GM21381 (cell line): ENCODE data around the gene KCNAB2.
A peak's percentile ranks its signal among the peaks of the same experiment; 100 is the strongest.

ENCODE experiments used
- ATAC-seq: cut with Tn5 transposase; IDR thresholded peaks from one replicate; pipeline ENCODE4 v1.9.1; 2021; ENCODE audit warnings: mild to moderate bottlenecking, moderate library complexity; ENCODE audit not compliant: unreplicated experiment

KCNAB2 gene

DNA sequence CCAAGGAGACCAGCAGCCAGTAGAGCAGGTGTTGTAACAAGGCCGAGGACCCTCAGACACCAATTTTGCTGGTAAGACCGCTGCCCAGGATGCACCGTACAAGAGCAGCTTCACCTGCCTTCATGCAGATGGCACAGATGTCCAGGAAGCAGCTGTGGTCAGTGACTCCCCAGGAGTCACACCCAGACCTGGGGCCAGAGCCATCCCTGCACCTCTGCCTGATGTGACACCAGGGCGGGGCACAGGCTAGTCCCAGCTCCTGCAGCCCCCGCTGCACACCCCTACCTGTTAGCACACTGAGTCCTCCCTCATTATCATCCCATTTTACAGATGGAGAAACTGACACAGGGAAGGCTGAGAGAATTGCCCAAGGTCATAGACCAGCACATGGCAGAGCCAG is 16.3 kb upstream of the KCNAB2 start:
- no peak for ATAC-seq

DNA sequence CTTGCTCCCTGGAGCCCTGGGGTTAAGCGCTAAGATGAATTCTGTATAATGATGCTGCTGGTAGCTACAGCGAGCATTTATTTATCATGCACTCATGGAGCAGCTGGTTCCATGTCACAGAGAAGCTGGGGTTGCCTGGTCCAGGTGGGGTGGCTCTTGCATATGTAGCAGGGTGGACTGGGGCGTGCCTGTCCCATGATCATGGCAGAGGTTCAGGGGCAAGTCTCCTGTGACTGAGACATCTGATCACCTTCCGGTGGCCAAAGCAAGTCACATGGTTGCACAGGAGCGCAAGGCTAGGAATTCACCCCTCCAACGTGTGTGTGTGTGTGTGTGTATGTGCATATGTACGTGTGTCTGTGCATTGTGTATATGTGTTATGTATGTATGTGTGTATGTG is 15.6 kb upstream of the KCNAB2 start:
- no peak for ATAC-seq

DNA sequence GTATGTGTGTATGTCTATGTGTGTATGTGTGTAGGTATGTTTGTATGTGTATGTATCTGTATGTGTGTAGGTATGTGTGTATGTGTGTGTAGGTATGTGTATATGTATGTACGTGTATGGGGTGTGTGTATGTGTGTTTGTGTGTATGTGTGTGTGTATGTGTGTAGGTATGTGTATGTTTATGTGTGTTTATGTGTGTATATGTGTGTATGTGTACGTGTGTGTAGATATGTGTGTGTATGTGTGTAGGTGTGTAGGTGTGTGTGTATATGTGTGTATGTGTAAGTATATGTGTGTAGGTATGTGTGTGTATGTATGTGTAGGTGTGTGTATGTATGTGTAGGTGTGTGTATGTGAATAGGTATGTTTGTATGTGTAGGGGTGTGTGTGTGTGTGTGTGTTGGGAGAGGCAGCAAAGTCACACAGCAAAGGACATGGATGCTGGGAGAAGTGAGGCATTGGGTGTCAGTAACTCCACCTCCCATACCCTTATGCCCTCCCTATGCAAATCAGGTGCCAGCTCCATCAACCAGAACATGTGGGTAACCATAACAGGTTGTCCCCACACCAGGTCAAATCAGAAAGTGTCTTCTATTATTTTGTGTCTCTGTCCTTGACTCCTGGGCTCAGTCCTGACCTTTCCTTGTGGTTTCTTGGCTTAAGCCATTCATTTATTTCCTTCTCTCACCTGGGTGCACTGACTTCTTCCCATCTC is 15.0 kb upstream of the KCNAB2 start:
- no peak for ATAC-seq

DNA sequence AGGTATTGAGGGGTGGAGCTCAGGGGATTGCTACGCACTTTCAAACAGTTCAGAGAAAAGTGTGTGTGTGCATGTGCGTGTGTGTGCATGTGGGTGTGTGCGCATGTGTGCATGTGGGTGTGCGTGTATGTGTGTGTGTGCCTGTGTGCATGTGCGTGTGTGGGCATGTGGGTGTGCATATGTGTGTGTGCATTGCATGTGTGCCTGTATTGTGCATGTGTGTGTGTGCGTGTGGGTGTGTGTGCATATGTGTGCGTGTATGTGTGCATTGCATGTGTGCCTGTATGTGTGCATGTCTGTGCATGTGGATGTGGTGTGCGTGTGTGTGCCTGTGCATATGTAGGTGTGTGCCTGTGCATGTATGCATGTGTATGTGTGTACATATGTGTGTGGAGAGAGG is 12.6 kb upstream of the KCNAB2 start:
- no peak for ATAC-seq

DNA sequence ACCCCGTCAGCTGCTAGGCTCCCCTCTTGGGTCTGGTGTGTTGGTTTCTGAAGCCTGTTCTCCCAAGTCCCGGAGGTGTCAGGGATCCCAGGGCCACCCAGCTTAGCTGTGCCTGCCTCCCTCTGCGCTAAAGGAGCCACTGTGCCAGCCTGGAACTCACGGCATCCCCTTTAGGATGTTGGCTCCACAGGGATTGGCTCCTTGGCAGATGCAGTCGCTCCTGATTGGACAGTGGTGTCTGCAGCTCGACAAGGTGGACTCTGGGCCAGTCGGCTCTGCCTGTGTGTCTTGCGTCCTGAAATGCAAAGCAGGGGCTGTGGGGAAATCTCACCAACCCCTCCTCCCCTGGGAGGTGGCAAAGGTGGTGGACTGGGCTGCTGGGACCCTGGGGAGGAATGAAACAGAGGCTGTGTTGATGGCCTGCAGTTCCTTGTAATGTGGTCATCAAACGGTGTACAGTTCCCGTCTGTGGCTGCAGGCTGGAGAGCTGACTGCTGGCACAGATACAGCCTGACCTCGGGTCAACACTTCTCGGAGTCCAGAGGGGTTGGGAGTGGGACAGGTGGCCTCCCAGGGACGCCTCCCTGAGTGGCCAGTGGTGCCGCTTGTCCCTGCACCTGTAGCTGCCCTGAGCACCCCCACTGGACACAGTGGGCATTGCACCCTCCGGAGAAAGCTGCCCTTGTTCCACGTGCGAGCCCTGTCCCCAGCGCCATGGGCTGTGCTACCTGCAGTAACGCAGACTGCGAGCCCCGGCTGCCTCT is 11.5 kb upstream of the KCNAB2 start:
- ATAC-seq: no peak

DNA sequence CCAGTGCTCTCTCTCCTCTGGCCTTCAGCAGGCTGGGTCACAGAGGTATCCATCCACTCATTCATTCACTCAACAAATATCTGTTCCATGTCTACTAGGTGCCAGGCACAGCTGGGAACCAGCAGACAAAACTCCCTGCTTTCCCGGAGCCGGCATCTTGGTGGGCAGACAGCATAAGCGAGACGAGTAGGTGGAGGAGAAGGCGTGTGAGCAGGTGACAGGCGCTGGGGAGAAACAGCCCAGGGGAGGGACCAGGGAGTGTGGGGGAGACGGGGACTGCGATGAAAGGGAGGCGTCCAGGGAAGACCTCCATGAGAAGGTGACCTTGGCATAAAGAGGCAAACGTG is 11.0 kb upstream of the KCNAB2 start:
- no peak for ATAC-seq

GRCh38 chr1:6035303-6035702 is 10.4 kb upstream of the KCNAB2 start:
- ATAC-seq: no peak

GRCh38 chr1:6035719-6036118 is 10.0 kb upstream of the KCNAB2 start:
- ATAC-seq: no peak

DNA sequence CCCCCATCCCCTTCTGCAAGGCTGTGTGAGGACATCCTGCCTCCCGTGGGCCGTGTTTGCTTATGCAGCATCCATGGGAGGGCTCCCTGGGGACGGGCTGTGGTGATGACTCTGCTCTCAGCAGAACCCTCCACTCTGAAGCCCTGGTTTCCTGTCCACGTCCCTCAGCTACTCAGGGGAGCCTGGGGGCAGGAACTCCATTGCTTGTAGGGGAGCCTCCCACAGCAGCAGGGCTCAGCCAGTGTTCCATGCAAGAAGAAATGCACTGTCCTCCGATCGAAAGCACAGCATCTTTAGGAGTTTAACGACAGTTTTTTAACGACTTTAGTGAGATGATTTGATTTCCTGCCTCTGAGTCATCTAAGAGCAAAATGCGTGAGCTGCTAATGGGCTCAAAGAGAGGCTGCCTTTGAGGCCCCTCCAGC is 8.3 kb upstream of the KCNAB2 start:
- peak; percentile 80 for ATAC-seq

- ATAC-seq: no peak
Observed at GRCh38 chr1:6038603-6039002, 7.1 kb upstream of the KCNAB2 start.

DNA sequence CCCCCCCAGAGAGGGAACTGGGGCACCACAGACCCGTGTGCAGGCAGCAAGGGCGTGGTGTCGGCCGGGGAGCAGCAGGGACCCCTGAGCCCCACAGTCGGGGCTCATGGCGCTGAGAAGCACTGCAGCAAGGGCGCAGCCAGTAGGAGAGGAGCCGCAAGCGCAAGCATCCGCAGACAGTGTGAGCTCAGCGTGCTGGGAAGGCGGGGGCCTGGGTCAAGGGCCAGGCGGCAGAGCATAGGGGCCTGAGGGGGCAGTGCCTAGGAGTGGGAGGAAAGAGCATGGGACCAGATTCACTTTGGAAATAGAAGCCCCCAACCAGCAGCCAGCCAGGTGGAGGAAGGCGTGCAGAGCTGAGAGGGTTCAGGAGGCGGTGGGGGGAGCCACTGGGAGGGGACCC is 6.7 kb upstream of the KCNAB2 start:
- no peak for ATAC-seq

DNA sequence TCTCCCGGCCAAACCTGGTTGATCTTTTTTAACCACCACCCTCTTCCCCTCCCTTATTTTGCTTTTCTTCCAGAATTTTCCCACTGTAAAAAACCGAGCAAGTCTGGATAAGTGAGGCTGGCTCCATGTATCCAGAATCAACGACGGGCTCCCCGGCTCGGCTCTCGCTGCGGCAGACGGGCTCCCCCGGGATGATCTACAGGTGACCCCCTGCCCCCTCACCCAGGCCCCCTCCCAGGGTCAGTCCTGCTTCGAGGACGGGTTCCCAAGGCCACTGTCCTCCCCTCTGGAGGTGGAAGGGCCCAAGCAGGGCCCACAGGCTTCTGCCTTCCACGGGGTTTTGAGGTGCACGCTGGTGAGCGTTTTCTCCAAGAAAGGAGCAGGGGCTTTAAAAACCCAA is 5.2 kb upstream of the KCNAB2 start:
- ATAC-seq: no peak

GRCh38 chr1:6040861-6041415 is 4.8 kb upstream of the KCNAB2 start:
- no peak for ATAC-seq

DNA sequence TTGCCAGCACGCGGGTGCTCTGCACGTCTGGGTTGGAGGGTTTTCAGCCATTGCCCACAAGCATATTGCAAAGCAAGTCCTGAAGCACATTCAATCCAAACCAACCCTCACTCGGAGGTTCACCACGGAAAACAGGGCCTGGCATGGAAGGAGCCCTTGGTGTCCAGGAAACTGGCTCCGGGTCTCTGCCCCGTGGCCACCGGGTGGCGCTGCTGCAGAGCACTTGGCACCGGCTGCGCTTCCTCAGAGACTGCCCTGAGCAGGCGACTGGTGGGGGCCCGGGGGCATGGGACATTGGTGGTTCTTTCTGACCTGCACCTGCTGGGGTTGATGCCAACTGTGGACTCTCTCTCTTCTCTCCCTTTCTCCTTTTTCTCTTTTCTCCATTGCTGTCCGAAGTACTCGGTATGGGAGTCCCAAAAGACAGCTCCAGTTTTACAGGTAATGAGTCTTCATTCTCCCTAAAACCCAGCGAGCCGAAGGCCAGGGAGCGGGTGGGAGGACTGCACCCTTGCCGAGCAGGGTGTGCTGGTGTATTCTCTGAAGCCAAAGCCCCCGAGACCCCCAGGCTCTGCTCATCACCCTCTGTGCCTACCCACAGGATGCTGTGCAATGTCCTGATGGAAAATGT is 4.1 kb upstream of the KCNAB2 start:
- ATAC-seq: no peak

GRCh38 chr1:6043561-6043960 is 2.1 kb upstream of the KCNAB2 start:
- no peak for ATAC-seq

DNA sequence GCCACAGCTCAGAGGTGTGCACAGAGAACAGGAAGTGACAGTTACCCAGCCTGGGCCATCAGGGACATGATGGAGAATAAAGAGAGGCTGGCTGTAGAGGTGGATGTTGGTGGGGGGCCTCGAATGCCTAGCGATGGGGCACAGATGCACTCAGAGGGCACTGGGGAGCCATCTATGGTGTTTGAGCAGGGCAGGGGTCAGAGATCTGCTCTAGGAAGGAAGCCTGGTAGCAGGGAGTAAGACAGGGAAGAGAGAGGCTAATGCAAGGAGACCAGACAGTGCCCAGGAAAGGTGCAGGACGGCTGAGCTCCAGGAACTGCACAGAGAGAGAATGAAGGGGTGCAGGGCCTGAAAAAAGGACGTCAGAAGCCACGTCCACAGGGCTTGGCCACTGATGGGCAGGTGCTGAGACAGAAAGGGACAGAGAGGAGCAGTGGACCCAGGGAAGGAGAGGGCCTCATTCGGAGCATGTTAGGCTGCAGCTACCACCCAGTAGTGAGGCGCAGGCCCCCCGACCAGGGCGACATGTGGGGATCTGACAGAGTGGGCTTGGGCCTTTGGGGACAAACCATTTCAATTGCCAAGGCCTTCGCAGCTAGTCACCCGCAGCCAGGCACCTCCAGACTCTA is 1.1 kb upstream of the KCNAB2 start:
- ATAC-seq: no peak

DNA sequence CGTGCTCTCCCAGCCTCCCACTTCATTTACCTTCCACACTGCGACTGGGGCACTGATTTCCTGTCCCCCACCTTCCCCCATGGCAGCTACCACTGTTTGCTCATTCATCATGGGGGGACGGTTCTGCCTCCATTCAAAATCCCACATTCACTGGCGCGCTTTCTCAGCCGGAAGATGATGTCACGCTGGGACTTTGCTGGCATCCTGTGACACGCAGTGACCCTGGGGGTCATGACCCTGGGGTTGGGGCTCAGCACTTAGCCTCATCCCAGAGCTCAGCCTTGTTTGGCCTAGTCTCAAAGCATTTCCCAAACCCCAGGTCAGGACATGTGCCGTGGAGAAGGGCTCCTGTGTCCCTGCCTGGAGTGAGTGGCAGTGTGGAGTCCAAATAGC is 582 bp upstream of the KCNAB2 start:
- ATAC-seq: no peak

DNA sequence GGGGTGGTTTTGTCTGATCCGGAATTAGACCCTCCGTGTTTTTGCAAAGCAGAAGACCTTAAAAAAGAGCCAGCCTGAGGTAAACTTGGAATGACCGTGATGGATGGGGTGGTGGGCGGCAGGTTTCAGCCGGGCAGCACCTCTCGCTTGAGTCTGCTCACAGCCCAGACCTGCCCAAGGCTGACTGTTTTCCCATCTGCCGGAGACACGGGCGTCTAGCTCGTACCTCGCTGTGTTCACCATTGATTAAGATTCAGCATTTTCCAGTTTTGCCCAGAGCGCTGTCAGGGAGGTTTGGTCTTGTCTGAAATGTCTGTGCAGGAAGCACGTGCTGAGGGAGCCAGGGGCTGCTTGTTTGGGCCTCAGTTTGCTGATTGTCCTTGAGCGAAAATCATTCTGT is 591 bp downstream of the KCNAB2 start:
- no peak for ATAC-seq

DNA sequence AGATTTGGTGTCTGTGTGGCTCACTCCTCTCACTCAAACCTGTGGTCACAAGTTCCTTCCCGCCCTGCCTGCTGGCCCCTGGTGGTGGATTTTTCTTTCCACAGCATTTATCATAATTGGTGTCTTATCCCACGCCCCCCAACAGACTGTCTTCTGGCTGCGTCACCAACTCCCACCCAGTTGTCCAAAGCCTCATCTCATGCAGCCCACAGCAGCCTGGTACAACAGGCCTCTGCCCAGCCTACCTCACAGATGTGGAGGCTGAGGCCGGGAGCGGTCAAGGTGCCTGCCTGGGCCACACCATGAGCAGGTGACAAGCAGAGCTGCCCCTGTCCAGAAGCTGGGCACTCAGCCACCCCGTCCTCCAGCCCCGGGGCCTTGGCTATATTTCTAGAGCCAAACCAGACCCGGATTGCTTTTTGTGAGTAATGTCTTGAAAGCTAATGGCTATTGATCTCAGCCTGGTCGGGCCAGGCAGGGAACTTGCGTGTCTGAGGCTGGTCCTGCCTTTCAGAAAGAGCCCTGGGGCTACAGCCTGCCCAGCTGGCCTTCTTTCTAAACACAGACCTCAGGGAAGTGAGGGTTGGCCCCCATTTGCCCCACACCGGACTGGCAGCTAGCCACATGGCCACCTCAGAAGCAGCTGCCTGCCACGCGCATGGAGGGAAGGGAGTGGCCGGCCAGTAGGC is 2.6 kb downstream of the KCNAB2 start:
- no peak for ATAC-seq

DNA sequence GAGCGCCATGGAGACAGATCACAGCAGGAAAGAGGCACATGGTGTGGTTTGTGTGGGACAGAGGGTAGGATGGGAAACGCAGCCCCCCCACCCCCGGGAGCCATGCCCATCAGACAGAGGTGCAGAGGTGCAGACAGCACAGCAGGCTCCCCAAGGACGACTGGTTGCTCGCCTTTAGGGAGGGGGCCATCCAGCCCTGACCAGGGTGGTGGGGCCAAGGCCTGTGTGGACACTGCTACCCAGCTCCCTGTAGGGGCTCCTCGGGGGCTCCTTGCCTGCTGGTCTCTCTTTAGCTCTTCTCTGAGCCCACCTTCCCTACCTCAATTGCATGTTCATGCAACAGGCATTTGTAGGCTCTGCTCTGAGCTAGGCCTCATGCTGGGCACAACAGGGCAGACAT is 3.7 kb downstream of the KCNAB2 start:
- ATAC-seq: no peak

GRCh38 chr1:6051423-6051822 is 5.7 kb downstream of the KCNAB2 start:
- no peak for ATAC-seq
